HG03520 (cell line): Measurements from ENCODE around the gene KLF9.
A peak's percentile ranks its signal among the peaks of the same experiment; 100 is the strongest.

Experiments
- ATAC-seq: cut with Tn5 transposase; IDR thresholded peaks from one replicate; pipeline ENCODE4 v1.9.1; 2021; ENCODE audit warnings: mild to moderate bottlenecking, moderate library complexity; ENCODE audit not compliant: unreplicated experiment

The KLF9 gene

GRCh38 chr9:70413799-70414775 is at the start of gene KLF9:
KLF9 (minus strand) TSS chr9:70414657; CDS start chr9:70413363, 1,294 bp downstream.
- ATAC-seq: peak; percentile 69

- no peak for ATAC-seq
These were observed 49.4 kb upstream of the KLF9 start for GRCh38 chr9:70463877-70464276.

- ATAC-seq: no peak
These were observed 47.8 kb upstream of the KLF9 start for GRCh38 chr9:70462300-70462699.

- ATAC-seq: no peak
These were observed 42.8 kb upstream of the KLF9 start for GRCh38 chr9:70457235-70457634.

- no peak for ATAC-seq
These were observed 41.7 kb upstream of the KLF9 start for GRCh38 chr9:70455993-70456704.

GRCh38 chr9:70452365-70452764 is 37.9 kb upstream of the KLF9 start:
- ATAC-seq: no peak

- no peak for ATAC-seq
These were observed 37.3 kb upstream of the KLF9 start for GRCh38 chr9:70451765-70452164.

- ATAC-seq: no peak
These were observed 36.3 kb upstream of the KLF9 start for GRCh38 chr9:70450738-70451137.

GRCh38 chr9:70449461-70449860 is 35.0 kb upstream of the KLF9 start:
- no peak for ATAC-seq

GRCh38 chr9:70448919-70449318 is 34.5 kb upstream of the KLF9 start:
- no peak for ATAC-seq

GRCh38 chr9:70444904-70445303 is 30.4 kb upstream of the KLF9 start:
- ATAC-seq: no peak

GRCh38 chr9:70442328-70442848 is 27.9 kb upstream of the KLF9 start:
- no peak for ATAC-seq

GRCh38 chr9:70441622-70442021 is 27.2 kb upstream of the KLF9 start:
- ATAC-seq: no peak

GRCh38 chr9:70439991-70440706 is 25.7 kb upstream of the KLF9 start:
- ATAC-seq: no peak

GRCh38 chr9:70438341-70438928 is 24.0 kb upstream of the KLF9 start:
- no peak for ATAC-seq

- no peak for ATAC-seq
These were observed 21.5 kb upstream of the KLF9 start for GRCh38 chr9:70435948-70436347.

GRCh38 chr9:70429899-70430298 is 15.4 kb upstream of the KLF9 start:
- no peak for ATAC-seq

GRCh38 chr9:70428781-70429180 is 14.3 kb upstream of the KLF9 start:
- no peak for ATAC-seq

- ATAC-seq: no peak
These were observed 12.9 kb upstream of the KLF9 start for GRCh38 chr9:70427161-70427945.

- ATAC-seq: no peak
These were observed 10.7 kb upstream of the KLF9 start for GRCh38 chr9:70425192-70425591.
